ENCODE data around the gene SLITRK2.

Gene SLITRK2

DNA sequence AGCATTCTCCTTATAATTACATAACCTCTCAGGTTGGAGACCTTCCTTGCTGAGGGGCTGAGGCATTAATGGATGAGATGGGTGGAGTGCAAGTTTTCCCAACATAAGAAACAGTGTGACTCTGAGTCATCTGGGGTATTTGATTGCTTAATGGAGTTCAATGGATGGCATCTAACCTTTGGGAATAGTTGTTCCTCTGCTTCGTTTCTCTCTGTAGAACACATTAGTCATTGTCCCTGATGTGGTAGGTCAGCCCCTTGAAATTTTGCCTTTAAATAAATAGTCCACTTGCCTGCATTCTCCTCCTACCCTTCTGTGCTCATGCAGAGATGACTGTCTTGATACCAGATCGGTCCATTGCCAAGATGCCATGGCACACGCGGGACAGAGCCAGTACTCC, 38.6 kb downstream of the SLITRK2 start:
- DNase-seq = no peak

DNA sequence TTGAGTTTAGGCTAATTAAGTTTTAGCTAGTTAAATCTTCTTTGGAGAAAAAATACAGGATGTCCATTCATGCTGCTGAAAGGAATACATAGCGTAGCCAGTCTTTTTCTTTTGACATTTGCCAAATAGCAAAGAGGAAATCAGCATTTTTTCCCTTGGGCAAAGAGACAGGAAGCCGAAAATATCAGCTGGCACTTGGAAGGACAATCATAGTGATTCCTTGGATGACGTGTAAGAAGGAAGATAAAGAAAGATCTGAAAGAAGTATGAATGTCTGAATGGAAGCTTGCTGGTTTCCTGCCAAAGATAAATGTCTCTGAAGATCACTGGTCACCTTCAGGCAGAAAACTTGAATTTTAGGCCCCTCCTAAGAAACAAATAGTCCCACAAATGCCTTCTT, 44.2 kb downstream of the SLITRK2 start:
- DNase-seq = no peak

DNA sequence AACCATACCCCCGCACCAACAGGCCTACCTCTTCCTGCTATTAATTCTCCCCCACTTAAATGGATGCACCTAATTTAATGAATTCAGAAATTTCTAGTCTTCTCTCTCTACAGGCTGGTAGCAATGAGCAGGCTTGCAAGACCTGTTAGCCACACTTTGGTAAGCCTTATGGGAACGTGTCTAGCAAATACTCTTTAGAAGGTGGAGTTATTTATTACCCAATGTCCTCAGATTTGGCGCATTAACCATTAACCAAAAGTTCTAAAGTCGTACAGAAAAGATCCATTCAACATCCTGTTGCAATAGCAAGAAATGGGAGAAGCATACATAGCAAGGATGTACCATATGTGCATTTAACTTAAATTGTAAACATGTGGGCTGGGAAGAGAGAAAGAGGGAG, 47.5 kb downstream of the SLITRK2 start:
- DNase-seq = no peak
